ENCODE measurements around the gene HTATIP2. TPM values are rescaled to one million over a fixed set of nuclear protein-coding genes. Genes with fewer than 3 reads are reported as not detected.

HTATIP2 gene
- total and polyA plus RNA-seq, 9 of the 15 experiments (the other 6 are each of a cell fraction or from before 2014, with no cell fraction given): 48.3 to 90.9 (median 64.4) TPM

DNA sequence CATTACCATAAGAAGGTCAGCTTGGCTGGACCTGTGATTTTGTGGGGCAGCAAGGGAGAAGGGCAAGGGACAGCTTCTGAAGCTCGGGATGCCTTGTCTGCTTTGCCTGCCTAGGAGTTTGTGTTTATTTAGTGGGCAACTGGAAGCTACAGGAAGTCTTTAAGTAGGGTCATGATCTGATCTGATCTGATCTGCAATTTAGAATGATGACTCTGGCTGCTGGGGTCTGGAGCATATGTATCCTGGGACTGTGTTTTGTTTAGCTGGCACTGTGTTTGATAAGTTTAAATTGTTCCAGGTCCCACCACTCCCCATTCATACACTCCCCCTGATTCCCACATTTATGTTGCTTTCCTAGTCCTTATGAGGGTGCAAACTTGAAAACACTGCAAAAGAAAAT, 47.7 kb upstream of the HTATIP2 start:
- Histone ChIP-seq H2AFZ (ENCODE audit: low read depth, low read length) (no peak overlapping the region), H3K27me3 (ENCODE audit: control insufficient read depth in 2 of 2, insufficient read depth in 2 of 2, low read length in 2 of 2) (peaks cover 7 to 16% of the 10 kb centered on the region in 2 experiments), H4K20me1 (replicated peaks; ENCODE audit: control insufficient read depth, insufficient read depth, low read length) (no peaks in the 10 kb centered on the region; the same call in 1 of the 2 replicates), H3K27ac (ENCODE audit: extremely low read depth, low read depth, low read length) (no peak overlapping the region), H3K4me2 (ENCODE audit: insufficient read depth, low read length) (no peak overlapping the region), H3K36me3 (ENCODE audit: control insufficient read depth, insufficient read depth, low read length) (no peaks in the 10 kb centered on the region), H3K4me3 (no peak overlapping the region), H3K9ac (ENCODE audit: insufficient read depth in 1 of 2, low read depth in 2 of 2, low read length in 2 of 2) (no peak overlapping the region), H3K9me1 (ENCODE audit: control insufficient read depth, insufficient read depth, low read length) (no peaks in the 10 kb centered on the region), H3K9me3 (replicated peaks; ENCODE audit: control insufficient read depth, insufficient read depth, low read depth, low read length) (no peaks in the 10 kb centered on the region), H3K4me1 (replicated peaks in 1 of 2; ENCODE audit: control insufficient read depth in 2 of 2, insufficient read depth in 2 of 2, low read length in 2 of 2) (no peaks in the 10 kb centered on the region), H3K79me2 (ENCODE audit: control insufficient read depth, insufficient read depth, low read length) (no peaks in the 10 kb centered on the region)
- intact Hi-C loops (cut with micrococcal nuclease): no loop called here
- ATAC-seq (no peak), DNase-seq (ENCODE audit: extremely low read depth in 1 of 4, low spot score in 3 of 4) (no peak), FAIRE-seq (no peak)
- in situ Hi-C loops (cut with MboI): no loop called here
- no peak for TF ChIP-seq TOE1 (IDR thresholded peaks at IDR 0.05; ENCODE audit: borderline replicate concordance)
- no peak for TF ChIP-seq TOE1 (CRISPR knock-in tag; IDR thresholded peaks at IDR 0.05; ENCODE audit: borderline replicate concordance, low read depth)
- TF ChIP-seq POLR2H (tag; IDR thresholded peaks at IDR 0.05; ENCODE audit: low read depth): no peak
- no peak for TF ChIP-seq TEAD1 (CRISPR knock-in tag; IDR thresholded peaks at IDR 0.05)
- TF ChIP-seq DEAF1 (CRISPR knock-in tag; IDR thresholded peaks at IDR 0.05): no peak
- TF ChIP-seq NFE2 (IDR thresholded peaks at IDR 0.05; ENCODE audit: low read depth): no peak
- TF ChIP-seq MXD1 (CRISPR knock-in tag; IDR thresholded peaks at IDR 0.05; ENCODE audit: borderline replicate concordance, poor library complexity, severe bottlenecking): no peak
- TF ChIP-seq MTA3 (IDR thresholded peaks at IDR 0.05; ENCODE audit: borderline replicate concordance): no peak
- TF ChIP-seq ZNF318 (IDR thresholded peaks at IDR 0.05; ENCODE audit: borderline replicate concordance in 1 of 2, low read depth in 1 of 2): no peak
- CTCF ChIA-PET (ENCODE audit: low intra/inter-chr PET ratio): no interaction called here
- 0% methylated on average over 1 of the region's 1 CpG for WGBS (ENCODE audit: insufficient coverage, low coverage, missing lambda C conversion rate)
- POLR2A ChIA-PET: interaction anchor here (0.6 to 1.2 kb wide), 2 partner anchors 11 to 28 kb away, joined by 3 read pairs; no protein-coding TSS in a partner anchor
- no TSS peak for BruUV-seq (replicated peaks)

Measured in K562 (cell line).